Peyer's patch (tissue), 4 donors: Measurements from ENCODE around the gene COG2. TPM values are rescaled to one million over a fixed set of nuclear protein-coding genes. Genes with fewer than 3 reads are reported as not detected.

Source experiments
- DNase-seq, 3 donors: peaks; one replicate each; pipeline ENCODE4 v3.0.0-alpha.2; 2017 to 2019
- H3K27ac ChIP-seq, 4 donors: fragments of 200-600 bp; sonication (generic); one replicate each; pipeline ENCODE4 v1.5.1; 2016 to 2019
- H3K27me3 ChIP-seq, 2 donors: fragments of 200-600 bp; sonication (generic); one replicate each; pipeline ENCODE4 v1.5.1; 2019
- H3K36me3 ChIP-seq, 3 donors: fragments of 200-600 bp; sonication (generic); one replicate each; pipeline ENCODE4 v1.5.1; 2016 to 2019
- H3K4me1 ChIP-seq, 4 donors: fragments of 200-600 bp; sonication (generic); one replicate each; pipeline ENCODE4 v1.5.1; 2016 to 2019
- H3K4me3 ChIP-seq, 4 donors: fragments of 200-600 bp; sonication (generic); 1 replicate in 3 of 4; 2 replicates in 1 of 4; pipeline ENCODE4 v1.5.1; 2016 to 2019; ENCODE audit warnings: mild to moderate bottlenecking in 1 of 4
- H3K9me3 ChIP-seq, 4 donors: fragments of 200-600 bp; sonication (generic); one replicate each; pipeline ENCODE4 v1.5.1; 2016 to 2019; ENCODE audit warnings: mild to moderate bottlenecking in 1 of 4
- CTCF ChIP-seq, 6 experiments: fragments of 450-650 bp in 4 of 6; fragments of 200-600 bp in 2 of 6; sonication (generic) in 1 of 6; IDR thresholded peaks; one replicate each; pipeline ENCODE4 v1.5.1; 2017 to 2019; ENCODE audit warnings: antibody characterized with exemption in 6 of 6, mild to moderate bottlenecking in 3 of 6, moderate library complexity in 1 of 6
- POLR2A ChIP-seq, 2 donors: fragments of 450-650 bp; IDR thresholded peaks; one replicate each; pipeline ENCODE4 v1.5.1; 2017; ENCODE audit warnings: antibody characterized with exemption in 2 of 2, mild to moderate bottlenecking in 2 of 2, moderate library complexity in 2 of 2
- total RNA-seq, 4 donors: library from RNA; depleted of rRNA; stranded (reverse); fragments of >200 nt; gene quantifications; one replicate each; pipeline ENCODE4 v1.1.0, GENCODE V29; 2016

COG2 gene
- total RNA-seq, 4 donors from 2014 or later, result 30.5 to 43.9 (median 40.0) TPM

- no peaks in the 10 kb centered on the region for H3K27me3 ChIP-seq
- TF ChIP-seq CTCF (IDR thresholded peaks at IDR 0.05) (no peak), POLR2A (IDR thresholded peaks at IDR 0.05) (no peak)
- no peaks in the 10 kb centered on the region for H3K36me3 ChIP-seq
- H3K27ac ChIP-seq, result no peak overlapping the region
- no peaks in the 10 kb centered on the region for H3K4me1 ChIP-seq
- no peaks in the 10 kb centered on the region for H3K9me3 ChIP-seq
- no peak for DNase-seq
- no peak overlapping the region for H3K4me3 ChIP-seq
These were observed 97.4 kb downstream of the COG2 start for GRCh38 chr1:230739564-230740290.

Other genes with a start within 250 kb of the COG2 start
- gene PGBD5, start 216.1 kb upstream of the COG2 start, total RNA-seq, result 1 to 10 TPM in 1 of 4 donors, under 1 TPM in 3; under 0.01 to 4.1 (median 0.21) TPM
- 10 to 100 TPM in 3 of 4 donors, 1 to 10 TPM in 1; 1.7 to 47.3 (median 38.6) TPM for gene AGT, start 71.6 kb downstream of the COG2 start, total RNA-seq
- gene CAPN9, start 104.9 kb downstream of the COG2 start, total RNA-seq, result 10 to 100 TPM; 23.7 to 43.1 (median 33.4) TPM
- 10 to 100 TPM; 10.3 to 14.0 (median 11.4) TPM for gene C1orf198, start 226.0 kb downstream of the COG2 start, total RNA-seq